Keratinocyte (primary cell): ENCODE data around the gene ZBTB21.

Source experiments
- CTCF ChIP-seq, 3 experiments: IDR thresholded peaks in 1 of 3; conservative IDR thresholded peaks in 1 of 3; optimal IDR thresholded peaks in 1 of 3; 2 replicates in 2 of 3; 3 replicates in 1 of 3; pipeline versions ENCODE3 to v1.5.1; 2011; ENCODE audit warnings: low read length in 3 of 3, mild to moderate bottlenecking in 3 of 3, moderate library complexity in 2 of 3, control low read depth in 1 of 3, inconsistent platforms in 1 of 3; ENCODE audit not compliant: insufficient read depth in 2 of 3; ENCODE audit errors: extremely low read depth in 1 of 3
- EZH2 ChIP-seq: IDR thresholded peaks from one replicate; pipeline ENCODE4 v1.6.1; 2012; ENCODE audit warnings: inconsistent platforms, mild to moderate bottlenecking, low read length, moderate library complexity

- TF ChIP-seq CTCF (optimal IDR thresholded peaks at IDR 0.05 in 1 of 3, IDR thresholded peaks at IDR 0.05 in 1 of 3, conservative IDR thresholded peaks at IDR 0.05 in 1 of 3; ENCODE audit: extremely low read depth in 1 of 3, insufficient read depth in 2 of 3, low read length in 3 of 3) (no peak), EZH2 (no peak)
These were observed 46.3 kb upstream of the ZBTB21 start for GRCh38 chr21:42056468-42056867.
